Muscle layer of colon (tissue), 2 donors: Measurements from ENCODE around the gene MS4A18.
"Not testable (repeated sequence)": the region's sequence is repeated elsewhere in the genome, so short reads cannot be mapped to it uniquely, and the experiment has no call there.

Source experiments
- H3K27ac ChIP-seq: one replicate; pipeline ENCODE4 v1.7.0; 2013; ENCODE audit warnings: low read depth, mild to moderate bottlenecking, low read length, moderate library complexity
- H3K27me3 ChIP-seq, 2 donors: one replicate each; pipeline ENCODE4 v1.7.0; 2013; ENCODE audit warnings: low read length in 2 of 2, mild to moderate bottlenecking in 2 of 2; ENCODE audit not compliant: insufficient read depth in 2 of 2, control insufficient read depth in 1 of 2
- H3K36me3 ChIP-seq: one replicate; pipeline ENCODE4 v1.7.0; 2013; ENCODE audit warnings: mild to moderate bottlenecking, low read length; ENCODE audit not compliant: insufficient read depth
- H3K4me1 ChIP-seq: one replicate; pipeline ENCODE4 v1.7.0; 2013; ENCODE audit warnings: mild to moderate bottlenecking, low read length; ENCODE audit not compliant: insufficient read depth
- H3K4me3 ChIP-seq, 2 donors: one replicate each; pipeline ENCODE4 v1.7.0; 2013; ENCODE audit warnings: low read length in 2 of 2, low read depth in 1 of 2, mild to moderate bottlenecking in 1 of 2, moderate library complexity in 1 of 2
- H3K9ac ChIP-seq: one replicate; pipeline ENCODE4 v1.7.0; 2013; ENCODE audit warnings: low read length
- H3K9me3 ChIP-seq: one replicate; pipeline ENCODE4 v1.7.0; 2013; ENCODE audit warnings: mild to moderate bottlenecking, low read length
- donor health status: abdominal sarcoma.
- donor health status: Adenocarcinoma of cecum.

Gene MS4A18

GRCh38 chr11:60757231-60757800 is 32.8 kb downstream of the MS4A18 start:
- Histone ChIP-seq H3K4me3 (no peak overlapping the region), H3K9me3 (no peaks in the 10 kb centered on the region), H3K36me3 (no peaks in the 10 kb centered on the region), H3K4me1 (no peaks in the 10 kb centered on the region), H3K27ac (no peak overlapping the region), H3K9ac (no peak overlapping the region), H3K27me3 (peaks cover 0 to 4% of the 10 kb centered on the region in 2 donors)

GRCh38 chr11:60758671-60759070 is 34.2 kb downstream of the MS4A18 start:
- H3K4me3 ChIP-seq, H3K36me3 ChIP-seq, H3K27me3 ChIP-seq: not testable (repeated sequence)

GRCh38 chr11:60759438-60760225 is 35.1 kb downstream of the MS4A18 start:
- not testable (repeated sequence) for H3K9me3 ChIP-seq, H3K36me3 ChIP-seq, H3K4me3 ChIP-seq, H3K27ac ChIP-seq, H3K27me3 ChIP-seq, H3K9ac ChIP-seq, H3K4me1 ChIP-seq

More at GRCh38 chr11:60758671-60759070, 34.2 kb downstream of the MS4A18 start:
- H3K9me3 ChIP-seq, H3K4me1 ChIP-seq, H3K9ac ChIP-seq, H3K27ac ChIP-seq: not testable (repeated sequence)

GRCh38 chr11:60761436-60762190 is 37.1 kb downstream of the MS4A18 start:
- H3K36me3 ChIP-seq = no peaks in the 10 kb centered on the region
- H3K9ac ChIP-seq = no peak overlapping the region
- H3K9me3 ChIP-seq = no peaks in the 10 kb centered on the region
- H3K27me3 ChIP-seq = peaks cover 0 to 2% of the 10 kb centered on the region in 2 donors
- H3K4me1 ChIP-seq = no peaks in the 10 kb centered on the region
- H3K27ac ChIP-seq = no peak overlapping the region
- H3K4me3 ChIP-seq = no peak overlapping the region

GRCh38 chr11:60762851-60763691 is 38.6 kb downstream of the MS4A18 start:
- H3K27ac ChIP-seq = no peak overlapping the region
- no peaks in the 10 kb centered on the region for H3K9me3 ChIP-seq
- no peaks in the 10 kb centered on the region for H3K36me3 ChIP-seq
- H3K9ac ChIP-seq = no peak overlapping the region
- peaks cover 0 to 5% of the 10 kb centered on the region in 2 donors for H3K27me3 ChIP-seq
- H3K4me1 ChIP-seq = no peaks in the 10 kb centered on the region
- H3K4me3 ChIP-seq = no peak overlapping the region

- no peak overlapping the region for H3K4me3 ChIP-seq
- H3K27ac ChIP-seq = no peak overlapping the region
These were observed 39.3 kb downstream of the MS4A18 start for GRCh38 chr11:60763692-60764369.

GRCh38 chr11:60764879-60765278 is 40.4 kb downstream of the MS4A18 start:
- Histone ChIP-seq H3K36me3 (no peaks in the 10 kb centered on the region), H3K9me3 (no peaks in the 10 kb centered on the region), H3K4me1 (no peaks in the 10 kb centered on the region), H3K9ac (no peak overlapping the region), H3K27ac (no peak overlapping the region), H3K4me3 (no peak overlapping the region), H3K27me3 (peaks cover 0 to 5% of the 10 kb centered on the region in 2 donors)

More at GRCh38 chr11:60763692-60764369, 39.3 kb downstream of the MS4A18 start:
- Histone ChIP-seq H3K9me3 (no peaks in the 10 kb centered on the region), H3K36me3 (no peaks in the 10 kb centered on the region), H3K9ac (no peak overlapping the region), H3K4me1 (no peaks in the 10 kb centered on the region), H3K27me3 (peaks cover 0 to 5% of the 10 kb centered on the region in 2 donors)

- no peaks in the 10 kb centered on the region for H3K9me3 ChIP-seq
- H3K36me3 ChIP-seq = no peaks in the 10 kb centered on the region
- H3K4me1 ChIP-seq = no peaks in the 10 kb centered on the region
- H3K4me3 ChIP-seq = no peak overlapping the region
- no peak overlapping the region for H3K27ac ChIP-seq
- no peak overlapping the region for H3K9ac ChIP-seq
- peaks cover 0 to 5% of the 10 kb centered on the region in 2 donors for H3K27me3 ChIP-seq
These were observed 40.8 kb downstream of the MS4A18 start for GRCh38 chr11:60765355-60765754.

- Histone ChIP-seq H3K4me1 (no peaks in the 10 kb centered on the region), H3K4me3 (no peak overlapping the region), H3K9me3 (no peaks in the 10 kb centered on the region), H3K27me3 (peaks cover 0 to 5% of the 10 kb centered on the region in 2 donors), H3K36me3 (no peaks in the 10 kb centered on the region), H3K27ac (no peak overlapping the region), H3K9ac (no peak overlapping the region)
These were observed 42.0 kb downstream of the MS4A18 start for GRCh38 chr11:60766547-60766946.

- no peak overlapping the region for H3K4me3 ChIP-seq
- H3K27ac ChIP-seq = no peak overlapping the region
- H3K27me3 ChIP-seq = peaks cover 0 to 5% of the 10 kb centered on the region in 2 donors
- H3K4me1 ChIP-seq = no peaks in the 10 kb centered on the region
- H3K36me3 ChIP-seq = no peaks in the 10 kb centered on the region
- no peaks in the 10 kb centered on the region for H3K9me3 ChIP-seq
- no peak overlapping the region for H3K9ac ChIP-seq
These were observed 42.9 kb downstream of the MS4A18 start for GRCh38 chr11:60767388-60767811.
